ENCODE measurements around the gene GTPBP1.

GTPBP1 gene

DNA sequence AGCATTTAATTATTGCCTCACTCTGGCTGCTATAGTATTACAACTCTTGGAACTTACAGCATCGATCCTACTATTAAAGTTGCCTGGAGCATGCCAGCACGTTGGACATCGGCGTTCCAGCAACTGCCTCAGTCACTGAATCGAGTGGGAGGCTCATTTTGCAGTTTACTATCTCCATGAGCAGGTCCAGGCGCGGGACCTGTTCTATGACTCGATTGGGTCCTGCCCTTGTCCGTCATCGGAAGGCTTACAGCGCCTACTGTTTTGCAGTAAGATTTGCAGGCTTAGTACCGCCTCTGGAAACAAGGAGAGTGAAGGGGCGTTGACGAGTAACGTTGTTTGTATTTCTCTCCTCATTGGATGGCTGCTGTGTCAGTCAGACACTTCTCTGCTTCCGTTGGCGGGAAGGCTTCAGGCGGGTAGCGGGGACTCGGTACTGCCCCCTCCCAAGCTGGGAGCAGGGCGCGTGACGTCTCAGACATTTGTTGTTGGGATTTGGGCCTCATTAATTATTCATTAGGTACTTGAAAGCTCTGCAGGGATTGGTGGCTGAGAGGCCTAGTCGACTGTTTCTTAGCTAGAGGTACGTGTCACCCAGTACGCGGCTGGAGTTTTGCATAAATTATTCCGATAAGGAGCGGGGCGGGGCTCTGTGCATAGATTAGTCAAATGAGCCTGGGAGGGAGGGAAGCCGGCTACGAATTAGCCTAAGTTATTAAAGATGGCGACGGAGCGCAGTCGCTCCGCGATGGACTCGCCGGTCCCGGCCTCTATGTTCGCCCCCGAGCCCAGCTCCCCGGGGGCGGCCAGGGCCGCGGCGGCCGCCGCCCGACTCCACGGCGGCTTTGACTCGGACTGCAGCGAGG, at the start of gene GTPBP1:
TSS of gene GTPBP1 (plus strand) at position 710 of the 866 bp plus-strand sequence. CDS start at position 722, 12 bp downstream.
- peak; percentile 89 for ATAC-seq
- peak; percentile 95 for DNase-seq

DNA sequence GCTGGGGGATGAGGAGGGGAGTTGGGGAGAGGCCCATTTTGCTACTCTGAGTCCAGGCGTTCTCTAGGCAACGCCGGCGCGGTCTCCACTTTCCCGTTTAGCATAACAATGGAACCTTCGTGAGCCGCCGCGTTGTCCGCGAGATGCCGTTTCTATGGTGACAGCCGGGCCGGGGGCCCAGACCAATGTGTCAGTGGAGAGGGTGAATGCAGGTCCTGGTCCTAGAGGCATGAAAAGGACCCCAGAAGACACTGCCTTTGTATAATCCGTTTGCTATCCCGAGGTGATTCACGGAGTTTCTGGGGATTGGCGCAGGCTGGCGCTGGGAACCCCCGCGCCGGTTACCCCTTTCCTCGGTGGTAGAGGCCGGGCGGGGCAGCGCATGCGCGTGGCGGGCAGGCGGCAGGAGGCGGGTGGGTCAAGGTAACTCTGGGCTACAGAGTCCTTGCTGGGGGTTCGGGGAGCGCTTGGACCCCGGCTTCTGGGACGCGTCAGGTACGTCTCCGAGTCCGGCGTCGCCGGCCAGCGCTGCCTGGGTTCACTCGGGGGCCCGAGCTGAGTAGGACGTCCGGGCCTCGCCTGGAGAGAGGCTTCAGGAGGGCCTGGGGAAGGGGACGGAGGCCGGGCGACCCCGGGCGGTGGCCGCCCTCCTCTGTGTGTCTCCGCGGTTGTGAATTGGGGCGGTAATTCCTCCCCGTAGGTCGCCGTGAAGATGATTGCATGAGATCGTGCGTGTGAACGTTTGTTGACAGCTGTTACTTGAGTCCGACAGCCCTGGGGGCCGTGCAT, 49.3 kb upstream of the GTPBP1 start, which contains the start of the genes CBY1 and FAM227A:
TSS of gene CBY1 (plus strand) at position 383 of the 789 bp plus-strand sequence. CDS start 11,417 bp downstream, outside the sequence.
TSS of gene FAM227A (minus strand) at position 137 of the 789 bp plus-strand sequence. CDS start 6,224 bp downstream, outside the sequence.
- DNase-seq (peak; percentile 92), ATAC-seq (peak; percentile 91)

DNA sequence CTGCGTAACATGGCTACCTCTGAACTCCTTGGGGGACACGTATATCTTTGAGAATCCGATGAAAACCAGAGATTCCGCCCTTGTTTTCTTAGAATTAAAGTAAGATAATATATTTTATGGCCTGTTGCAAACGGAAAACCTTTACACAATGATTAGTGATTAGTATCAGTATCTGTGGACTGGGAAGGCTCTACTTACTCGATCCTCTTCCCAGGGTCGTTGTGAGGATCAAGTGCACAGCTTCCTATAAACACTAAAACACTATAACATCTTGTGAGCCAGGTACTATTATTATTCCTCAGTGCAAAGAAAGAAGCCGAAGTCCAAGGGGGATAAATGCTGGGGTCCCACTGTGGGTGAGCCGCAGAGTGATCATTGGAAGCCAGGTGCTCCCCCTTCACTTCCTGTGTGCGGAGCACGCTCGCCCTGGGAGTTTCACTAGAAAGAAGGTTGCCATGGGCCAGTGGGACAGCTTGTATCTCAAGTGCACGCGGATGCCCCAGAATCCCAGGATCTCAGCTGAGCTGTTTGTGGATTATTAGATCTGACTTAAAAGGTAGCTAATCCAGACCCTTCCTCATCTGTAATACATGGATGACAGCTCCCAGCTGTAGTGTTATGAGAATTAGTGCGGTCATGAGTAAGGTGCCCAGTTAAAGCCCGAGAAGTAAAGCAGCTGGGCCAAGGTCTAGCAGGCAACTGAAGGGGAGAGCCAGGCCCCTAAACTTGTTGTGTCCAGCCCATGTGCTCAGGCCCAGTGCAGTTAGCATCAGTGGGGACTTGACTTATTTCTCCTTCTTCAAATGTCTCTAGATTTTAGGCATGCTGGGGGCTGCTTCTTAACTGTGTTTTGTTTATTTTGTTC, 48.5 kb upstream of the GTPBP1 start:
- DNase-seq (peak; percentile 60), ATAC-seq (peak; percentile 50)

DNA sequence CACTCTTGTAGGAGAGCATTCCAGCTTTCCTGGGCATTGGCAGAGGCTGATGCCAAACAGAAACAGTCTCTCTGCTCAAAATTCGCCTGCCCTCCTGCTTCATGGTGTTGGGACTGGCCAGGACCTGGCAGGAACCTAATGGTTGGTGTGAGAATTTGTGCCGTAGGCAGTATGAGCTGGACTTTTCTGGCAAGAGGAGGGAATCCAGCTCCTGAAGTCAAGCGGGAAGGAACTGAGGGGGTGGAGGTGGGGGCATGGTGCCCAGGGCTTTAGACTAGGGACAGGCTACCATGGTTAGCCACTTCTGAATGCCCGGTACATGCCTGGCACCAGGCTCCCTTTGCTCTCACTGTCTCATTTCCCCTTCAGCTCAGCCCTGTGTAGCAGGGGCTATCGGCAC, 30.9 kb upstream of the GTPBP1 start:
- no peak for ATAC-seq
- no peak for DNase-seq

DNA sequence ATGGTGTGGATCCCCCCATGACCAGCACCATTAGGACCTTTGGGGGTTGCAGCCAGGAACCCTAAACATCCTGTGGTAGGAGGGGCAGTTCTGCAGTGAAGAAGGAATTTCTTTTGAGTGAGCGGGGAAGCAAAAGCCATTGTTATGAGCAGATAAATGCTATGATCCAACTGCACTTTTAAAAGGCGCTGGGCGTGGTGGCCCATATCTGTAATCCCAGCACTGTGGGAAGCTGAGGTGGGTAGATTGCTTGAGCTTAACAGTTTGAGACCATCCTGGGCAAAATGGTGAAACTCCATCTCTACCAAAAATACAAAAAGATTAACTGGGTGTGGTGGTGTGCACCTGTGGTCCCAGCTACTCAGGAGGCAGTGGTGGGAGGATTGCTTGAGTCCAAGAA, 29.9 kb upstream of the GTPBP1 start:
- no peak for DNase-seq
- ATAC-seq, result no peak

DNA sequence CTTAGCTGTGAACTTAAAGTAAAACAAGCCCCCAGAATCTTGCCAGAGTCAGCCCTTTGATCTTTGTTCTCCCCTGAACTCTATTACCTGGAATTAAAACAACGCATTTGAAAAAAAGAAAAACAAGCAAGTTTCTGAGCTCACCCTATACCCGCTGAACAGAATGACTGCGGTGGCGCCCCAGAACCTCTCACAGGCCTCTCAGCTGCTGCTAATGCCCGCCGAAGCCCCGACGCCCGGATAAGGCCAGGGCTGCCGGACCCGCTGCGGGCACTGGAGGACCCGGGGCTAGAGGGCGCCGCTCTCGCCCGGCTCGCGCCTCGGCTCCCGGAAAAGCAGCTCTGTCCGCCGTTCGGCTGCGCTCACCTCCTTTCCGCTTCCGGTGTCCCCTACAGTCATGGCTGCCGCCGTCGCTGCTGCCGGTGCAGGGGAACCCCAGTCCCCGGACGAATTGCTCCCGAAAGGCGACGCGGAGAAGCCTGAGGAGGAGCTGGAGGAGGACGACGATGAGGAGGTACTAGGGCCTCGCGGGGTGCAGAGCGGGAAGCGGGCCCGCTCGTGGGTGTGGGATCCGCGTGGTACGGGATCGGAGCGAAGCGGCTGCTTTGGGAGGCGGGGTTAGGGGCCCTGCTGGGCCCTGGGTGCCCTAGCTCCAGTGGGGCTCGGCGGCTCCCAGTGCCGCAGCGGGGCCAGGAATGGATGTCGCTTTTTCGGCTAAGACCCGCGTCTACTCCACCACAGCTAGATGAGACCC, 24.0 kb upstream of the GTPBP1 start, which contains the start of gene TOMM22:
TSS of gene TOMM22 (plus strand) at position 376 of the 754 bp plus-strand sequence. CDS start at position 398, 22 bp downstream.
- DNase-seq (peak; percentile 92), ATAC-seq (peak; percentile 100)

DNA sequence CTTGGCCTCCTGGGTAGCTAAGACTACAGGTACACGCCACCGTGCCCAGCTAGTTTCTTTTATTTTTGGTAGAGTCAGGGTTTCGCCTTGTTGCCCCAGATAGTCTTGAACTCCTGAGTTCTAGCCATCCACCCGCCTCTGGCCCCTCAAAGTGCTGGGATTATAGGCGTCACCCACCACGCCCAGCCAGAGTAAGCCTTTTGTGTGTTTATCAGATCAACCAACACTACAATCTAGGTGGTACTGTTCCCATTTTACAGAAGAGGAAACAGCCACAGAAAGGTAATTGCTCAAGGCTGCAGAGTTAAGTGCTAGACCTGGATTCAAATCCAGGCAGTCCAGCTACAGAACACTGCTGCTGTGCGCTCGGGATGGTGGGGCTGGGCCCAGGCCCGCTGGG, 20.8 kb upstream of the GTPBP1 start:
- no peak for DNase-seq
- no peak for ATAC-seq

DNA sequence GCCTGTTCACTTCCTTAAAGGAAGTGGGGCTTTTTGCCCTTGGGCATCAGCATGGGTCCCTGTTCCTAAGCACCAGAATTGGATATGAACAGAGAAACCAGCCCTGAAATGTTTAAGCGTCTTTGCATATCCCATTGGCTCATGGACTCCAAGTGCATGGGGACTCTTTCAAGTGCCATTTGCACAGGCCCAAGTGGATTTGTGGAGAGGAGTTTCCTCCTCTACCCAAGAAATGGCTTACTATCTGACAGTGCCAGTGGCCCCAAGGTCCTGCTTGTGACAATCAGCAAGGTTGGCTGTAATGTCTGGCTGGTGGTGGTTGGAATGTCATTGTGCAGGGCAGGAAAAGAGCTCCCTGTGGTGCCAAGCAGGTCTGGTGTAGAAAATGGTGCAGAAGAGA, 20.0 kb upstream of the GTPBP1 start:
- no peak for ATAC-seq
- DNase-seq, result no peak

DNA sequence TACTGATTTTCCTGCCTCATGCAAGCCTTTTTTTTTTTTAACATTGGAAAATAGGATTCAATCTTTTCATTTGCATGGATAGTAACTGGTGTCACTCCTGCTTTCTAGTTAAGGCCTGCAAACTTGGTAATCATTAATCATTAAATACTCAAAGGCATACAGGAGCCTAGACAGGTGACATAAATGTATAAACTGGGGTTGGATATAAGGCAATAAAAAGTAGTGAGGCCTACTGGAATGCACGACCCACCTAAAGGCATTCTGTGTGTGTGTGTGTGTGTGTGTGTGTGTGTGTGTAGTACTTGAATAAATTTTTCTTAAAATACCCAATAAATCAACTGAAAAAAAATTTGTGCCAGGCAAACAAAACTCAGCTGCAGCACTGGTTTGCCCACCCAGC, 16.1 kb upstream of the GTPBP1 start:
- no peak for ATAC-seq
- DNase-seq, result no peak

DNA sequence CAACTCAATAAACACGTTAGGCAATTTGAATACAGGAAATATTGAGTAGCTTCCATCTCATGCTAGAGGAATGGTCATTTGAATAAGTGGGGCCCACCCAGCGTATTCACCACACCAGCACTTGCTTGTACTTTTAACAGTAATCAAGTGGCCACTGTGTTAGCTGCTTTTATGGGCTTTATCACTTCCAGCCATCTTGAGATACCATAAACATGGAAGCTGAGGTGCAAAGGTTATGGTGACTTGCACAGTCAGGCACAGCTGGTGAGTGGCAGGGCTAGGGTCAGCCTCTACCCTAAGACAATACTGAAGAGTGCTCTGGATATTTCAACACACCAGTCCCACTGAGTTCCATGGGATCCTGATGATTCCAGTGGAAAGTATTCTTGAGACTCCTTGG, 11.7 kb upstream of the GTPBP1 start:
- ATAC-seq, result no peak
- DNase-seq, result no peak

DNA sequence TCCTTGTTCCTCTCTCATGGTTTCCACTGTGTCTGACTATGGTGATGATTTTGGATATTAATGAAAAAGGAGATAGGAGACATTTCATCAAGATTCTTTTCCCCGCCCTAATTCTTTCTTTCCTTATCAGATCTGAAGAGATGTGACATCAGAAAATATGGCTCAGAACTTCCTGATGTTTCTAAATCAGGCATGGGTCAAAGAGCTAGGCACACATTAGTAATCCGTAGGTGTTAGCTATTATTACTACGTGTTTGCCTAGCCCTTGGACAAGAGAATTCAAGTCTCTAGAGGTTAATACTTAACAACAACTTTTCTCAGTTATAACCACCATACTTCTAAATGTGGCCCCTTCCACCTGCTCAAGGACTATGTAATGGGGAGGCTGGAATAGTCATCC, 10.8 kb upstream of the GTPBP1 start:
- ATAC-seq, result no peak
- no peak for DNase-seq

DNA sequence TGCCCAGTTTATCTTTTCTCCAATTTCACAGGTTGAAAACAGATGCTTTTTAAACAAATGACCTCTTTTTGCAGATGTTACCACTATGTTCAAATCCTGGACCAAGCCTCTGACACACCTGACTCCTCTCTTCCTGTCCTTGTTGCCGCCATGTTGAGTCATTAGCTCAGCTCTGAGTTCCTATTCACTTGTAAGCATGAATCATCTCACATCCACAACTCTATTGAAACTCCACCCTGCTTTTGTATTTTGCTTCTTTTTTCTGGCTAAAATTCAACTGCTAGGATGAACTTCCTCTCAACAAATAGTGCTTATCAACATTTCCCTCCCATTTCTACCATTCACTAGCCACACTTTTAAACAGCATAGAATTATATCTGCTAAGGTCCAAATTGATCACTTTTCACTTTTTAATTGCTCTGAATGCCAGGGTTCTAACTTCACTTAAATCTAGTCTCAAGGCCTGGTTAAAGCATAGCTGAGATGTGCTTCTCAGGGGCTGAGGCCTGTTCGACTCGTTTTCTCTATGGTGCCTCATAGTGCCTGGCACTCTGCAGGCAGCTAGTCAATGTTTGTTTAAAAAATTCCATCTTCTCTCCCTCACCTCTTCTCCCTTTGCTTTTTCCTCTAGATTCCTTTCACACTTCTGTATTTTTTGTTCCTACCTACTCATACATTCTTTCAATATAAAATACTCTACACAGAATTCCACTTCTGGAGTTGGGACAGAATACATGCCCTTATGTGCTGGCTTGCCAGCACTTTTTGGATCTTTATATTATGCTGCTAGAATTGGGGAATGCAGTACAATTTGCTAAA, 8.9 kb upstream of the GTPBP1 start:
- ATAC-seq (peak; percentile 52), DNase-seq (no peak)

DNA sequence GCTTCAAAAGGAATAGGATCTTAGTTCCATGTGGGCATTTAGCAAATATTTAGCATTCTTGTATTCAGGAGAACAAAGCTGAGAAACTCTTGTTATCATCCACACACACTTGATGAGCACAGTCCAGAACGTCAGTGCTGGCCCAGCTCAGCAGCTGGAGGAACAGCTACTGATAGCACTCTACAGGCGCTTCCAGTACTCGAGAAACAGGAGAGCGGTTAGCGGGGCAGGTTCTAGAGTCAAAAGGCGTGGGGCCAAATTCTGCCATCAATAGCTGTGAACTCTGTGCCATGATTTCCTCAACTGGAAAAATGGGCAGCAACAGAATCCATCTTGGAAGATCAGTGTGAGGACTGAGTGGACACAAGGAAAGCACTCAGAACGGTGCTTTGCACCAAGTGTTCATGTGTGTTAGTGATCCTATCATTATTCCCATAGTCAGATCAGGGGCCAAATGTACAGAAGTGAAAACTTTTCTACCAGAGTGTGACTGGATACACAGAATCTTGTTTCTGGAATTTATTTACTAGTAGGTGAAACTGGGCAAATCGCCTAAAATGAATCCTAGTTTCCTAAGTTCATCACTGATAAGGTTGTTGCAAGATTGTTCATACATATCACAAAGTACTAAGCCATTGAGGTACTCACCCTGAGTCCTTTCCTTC, 8.2 kb upstream of the GTPBP1 start:
- DNase-seq (no peak), ATAC-seq (no peak)

DNA sequence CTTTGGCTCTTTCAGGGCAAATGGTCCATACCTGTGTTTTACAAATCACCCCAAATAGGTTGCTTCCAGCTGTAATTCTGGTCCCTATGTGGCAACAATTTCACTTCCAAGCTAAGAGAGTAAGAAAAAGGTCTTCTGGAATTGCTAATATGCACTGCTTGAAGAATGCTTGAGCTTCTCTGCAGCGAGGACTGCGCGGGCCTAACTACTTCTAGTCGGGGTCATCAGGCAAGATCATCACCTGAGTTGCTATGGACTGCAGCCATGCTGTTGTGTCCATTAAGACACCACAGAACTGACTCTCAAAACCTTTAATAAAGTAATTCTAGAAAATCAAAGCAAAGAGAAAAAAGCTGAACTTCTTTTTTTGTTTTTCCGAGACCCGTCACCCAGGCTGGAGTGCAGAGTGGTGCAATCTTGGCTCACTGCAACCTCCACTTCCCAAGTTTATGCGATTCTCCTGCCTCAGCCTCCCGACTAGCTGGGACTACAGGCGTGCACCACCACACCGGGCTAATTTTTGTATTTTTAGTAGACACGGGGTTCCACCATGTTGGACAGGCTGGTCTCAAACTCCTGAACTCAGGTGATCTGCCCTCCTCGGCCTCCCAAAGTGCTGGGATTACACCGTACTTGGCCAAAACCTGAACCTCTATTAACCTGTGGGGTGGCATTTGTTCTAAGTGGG, 7.2 kb upstream of the GTPBP1 start:
- ATAC-seq (no peak), DNase-seq (no peak)

DNA sequence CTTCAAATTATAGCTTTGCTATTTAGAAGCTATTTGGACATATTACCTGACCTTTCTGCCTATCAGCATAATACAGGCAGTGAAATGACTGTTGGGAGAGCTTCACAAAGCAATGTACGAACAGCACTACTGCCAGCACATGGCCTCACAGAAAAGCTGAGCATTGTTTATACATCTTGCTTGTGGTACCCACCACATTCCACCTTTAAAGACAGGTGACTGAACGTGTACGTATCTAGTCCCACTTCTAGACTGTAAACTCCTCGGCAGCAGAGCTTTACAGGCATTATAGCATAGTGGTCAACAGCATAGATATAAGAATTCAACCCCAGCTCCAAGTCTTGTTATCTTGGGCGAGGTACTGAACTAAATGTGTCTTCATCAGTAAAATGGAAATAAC, 6.6 kb upstream of the GTPBP1 start:
- DNase-seq (no peak), ATAC-seq (no peak)

DNA sequence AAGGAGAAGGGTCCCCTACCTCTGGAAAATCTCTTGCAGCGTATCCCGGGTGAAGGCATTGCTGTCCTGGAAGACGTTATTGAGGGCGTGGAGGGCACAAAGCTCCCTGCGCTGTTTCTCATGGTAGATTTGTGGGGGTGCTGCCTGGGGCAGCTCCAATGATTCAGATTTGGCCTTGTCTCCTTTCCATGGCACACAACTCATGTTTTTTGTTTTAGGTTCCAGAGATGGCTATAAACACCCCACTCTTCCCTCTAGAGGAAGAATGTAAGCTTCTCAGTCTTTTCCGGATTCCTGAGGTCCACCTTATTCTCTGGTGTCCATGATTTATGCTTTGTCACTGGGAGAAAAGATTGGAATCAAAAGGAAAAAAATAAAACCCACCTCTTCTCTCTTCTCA, 6.0 kb upstream of the GTPBP1 start:
- ATAC-seq, result no peak
- no peak for DNase-seq

DNA sequence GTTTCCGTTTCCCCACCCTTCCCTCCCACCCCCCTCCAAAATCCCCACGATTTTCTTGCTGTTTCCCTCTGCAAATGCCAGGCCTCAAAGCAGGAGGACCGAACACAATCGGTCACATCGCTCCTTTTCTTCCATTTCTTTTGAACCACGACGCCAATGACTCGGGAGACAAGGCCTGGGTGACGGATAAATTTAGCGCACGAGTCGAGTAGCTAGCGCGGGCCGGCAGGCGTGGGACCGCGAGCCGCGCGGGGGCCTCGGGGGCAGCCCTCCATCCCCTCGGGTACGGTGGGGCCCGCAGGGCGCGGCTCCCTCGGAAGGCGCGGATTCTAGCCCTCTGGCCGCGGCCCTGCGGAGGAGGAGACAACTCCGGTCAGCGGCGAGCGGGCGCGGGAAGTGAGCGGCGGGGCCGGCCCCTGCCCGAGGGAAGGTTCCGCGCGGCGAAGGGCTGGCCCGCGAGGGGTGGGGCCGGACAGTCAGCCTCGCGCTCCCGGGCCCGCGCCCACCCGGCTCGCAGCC, 5.4 kb upstream of the GTPBP1 start:
- ATAC-seq (peak; percentile 8), DNase-seq (no peak)

DNA sequence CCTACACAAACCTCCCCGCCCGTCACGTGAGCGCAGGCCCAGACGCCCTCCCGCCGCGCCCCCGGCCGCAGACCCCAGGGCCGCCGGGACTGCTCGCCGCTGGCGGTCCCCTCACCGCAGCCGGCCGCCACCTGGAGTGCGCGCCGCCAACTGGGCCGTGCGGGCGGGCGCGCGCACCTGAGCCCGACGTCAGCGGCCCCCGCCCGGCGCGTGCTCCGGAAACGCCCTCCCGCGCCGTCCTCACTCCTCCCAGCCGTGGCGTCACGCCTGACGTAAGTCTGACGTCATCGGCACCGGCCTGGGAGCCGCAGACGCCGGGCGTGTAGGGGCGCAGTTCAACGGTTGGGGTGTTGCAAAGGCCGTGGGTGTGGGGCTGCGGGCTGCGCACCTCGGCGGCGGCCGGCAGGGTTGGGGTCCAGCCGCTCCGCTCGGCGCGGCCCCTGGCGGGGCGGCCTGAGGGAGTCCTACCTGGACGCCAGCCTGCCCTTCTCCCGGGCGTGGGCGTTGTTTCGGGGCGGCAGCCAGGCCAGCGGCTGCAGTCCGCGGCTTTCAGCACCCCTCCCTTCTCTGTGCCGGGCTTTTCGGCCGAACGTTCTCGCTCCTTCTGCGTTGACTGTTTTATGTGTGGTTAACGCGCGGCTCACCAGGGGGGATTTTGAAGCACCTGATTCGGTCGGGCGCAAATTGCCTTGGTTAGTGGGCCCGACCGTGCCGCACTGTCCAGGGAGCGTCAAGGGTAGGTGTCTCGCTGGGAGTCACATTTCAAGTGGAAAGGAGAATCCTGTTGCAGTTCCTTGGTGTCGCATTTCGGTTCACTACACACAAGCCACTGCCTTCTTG, 4.7 kb upstream of the GTPBP1 start, which contains the start of gene JOSD1:
TSS of gene JOSD1 (minus strand) at position 155 of the 840 bp plus-strand sequence. CDS start 956 bp downstream, outside the sequence.
- ATAC-seq, result peak; percentile 44
- DNase-seq, result peak; percentile 100

Measured in stimulated activated naive CD8-positive, alpha-beta T cell treated with anti-CD3 and anti-CD28 coated beads, Interleukin-15, Interleukin-2, amounts not matched to agents 100 U/mL and 50 U/mL, for 24 hours (primary cell).